Calu3 (cell line): ENCODE measurements around the gene KCNJ10. TPM values are rescaled to one million over a fixed set of nuclear protein-coding genes. Genes with fewer than 3 reads are reported as not detected.
"Not testable (repeated sequence)": the region's sequence is repeated elsewhere in the genome, so short reads cannot be mapped to it uniquely, and the experiment has no call there.

Experiments used
- BruUV-seq: library from RNA; stranded (reverse); fragments of 400-500 nt; replicated peaks from 2 replicates; lab custom pipeline; 2021; lab: Mats Ljungman, UMichigan
- CTCF ChIA-PET: fragments of 300-600 bp; sonication (Branson Sonifier 250); formaldehyde crosslinking; loops from one replicate; lab custom pipeline; 2022; ENCODE audit warnings: antibody characterized with exemption; lab: Charles Lee
- DNase-seq: peaks from one replicate; pipeline ENCODE4 v3.0.0; 2022
- H3K27ac Mint-ChIP-seq: one replicate; pipeline ENCODE4 v1.8.0; 2022; ENCODE audit warnings: mixed read lengths; ENCODE audit not compliant: unreplicated experiment
- H3K27me3 Mint-ChIP-seq: one replicate; pipeline ENCODE4 v1.8.0; 2022; ENCODE audit warnings: mixed read lengths; ENCODE audit not compliant: unreplicated experiment
- H3K36me3 Mint-ChIP-seq: one replicate; pipeline ENCODE4 v1.8.0; 2022; ENCODE audit warnings: mild to moderate bottlenecking, moderate library complexity, mixed read lengths; ENCODE audit not compliant: insufficient read depth, unreplicated experiment
- H3K4me1 Mint-ChIP-seq: one replicate; pipeline ENCODE4 v1.8.0; 2022; ENCODE audit warnings: mild to moderate bottlenecking, low read depth, mixed read lengths; ENCODE audit not compliant: unreplicated experiment
- H3K4me3 Mint-ChIP-seq: one replicate; pipeline ENCODE4 v1.8.0; 2022; ENCODE audit warnings: mild to moderate bottlenecking, low read depth, moderate library complexity, mixed read lengths; ENCODE audit not compliant: unreplicated experiment
- H3K9me3 Mint-ChIP-seq: one replicate; pipeline ENCODE4 v1.8.0; 2022; ENCODE audit warnings: low read depth, mixed read lengths; ENCODE audit not compliant: unreplicated experiment
- CTCF ChIP-seq: fragments of 200-600 bp; IDR thresholded peaks from one replicate; pipeline ENCODE4 v1.8.0; 2022; ENCODE audit warnings: antibody characterized with exemption; ENCODE audit not compliant: unreplicated experiment
- intact Hi-C: fragments of 100-400 bp; cut with micrococcal nuclease; formaldehyde crosslinking; loops from one replicate; pipeline ENCODE4 v1.10.0; 2022; ENCODE audit not compliant: unreplicated experiment
- total RNA-seq: library from RNA; stranded (reverse); gene quantifications from 2 replicates; pipeline ENCODE4 v1.2.3, GENCODE V29; 2022

Gene KCNJ10
- total RNA-seq, 1 experiment from 2014 or later: not detected

GRCh38 chr1:160112357-160112756, 42.4 kb upstream of the KCNJ10 start:
- no TSS peak for BruUV-seq
- intact Hi-C loops: no loop called here
- peaks cover 12% of the 10 kb centered on the region for H3K4me1 Mint-ChIP-seq
- H3K4me3 Mint-ChIP-seq: no peak overlapping the region
- CTCF ChIA-PET: interaction anchor here (0.5 to 0.7 kb wide), 2 partner anchors 231 to 956 kb away, joined by 4 to 8 read pairs; no protein-coding TSS in a partner anchor
- DNase-seq: no peak
- H3K27me3 Mint-ChIP-seq: peaks cover 75% of the 10 kb centered on the region
- TF ChIP-seq CTCF: no peak
- H3K36me3 Mint-ChIP-seq: no peaks in the 10 kb centered on the region
- no peaks in the 10 kb centered on the region for H3K9me3 Mint-ChIP-seq
- H3K27ac Mint-ChIP-seq: no peak overlapping the region

GRCh38 chr1:160111462-160111861, 41.5 kb upstream of the KCNJ10 start:
- CTCF ChIA-PET, H3K9me3 Mint-ChIP-seq, DNase-seq, intact Hi-C loops, H3K4me3 Mint-ChIP-seq, H3K36me3 Mint-ChIP-seq, H3K27ac Mint-ChIP-seq, BruUV-seq: not testable (repeated sequence)
- Mint-ChIP-seq H3K27me3 (peaks cover 75% of the 10 kb centered on the region), H3K4me1 (peaks cover 12% of the 10 kb centered on the region)

- no peak for DNase-seq
- TF ChIP-seq CTCF: no peak
- intact Hi-C loops: loop anchor here (10.0 kb wide), 1 partner anchor 305 kb away; no protein-coding TSS in a partner anchor
- BruUV-seq: no TSS peak
- Mint-ChIP-seq H3K4me1 (peaks cover 12% of the 10 kb centered on the region), H3K36me3 (no peaks in the 10 kb centered on the region), H3K27ac (no peak overlapping the region), H3K9me3 (no peaks in the 10 kb centered on the region), H3K4me3 (no peak overlapping the region), H3K27me3 (peaks cover 69% of the 10 kb centered on the region)
- CTCF ChIA-PET: interaction anchor here (0.7 kb wide), 1 partner anchor 110 kb away, joined by 4 read pairs; no protein-coding TSS in a partner anchor
Observed at GRCh38 chr1:160109686-160110085, 39.7 kb upstream of the KCNJ10 start.

GRCh38 chr1:160108888-160109662, 39.1 kb upstream of the KCNJ10 start:
- Mint-ChIP-seq H3K4me3 (no peak overlapping the region), H3K36me3 (no peaks in the 10 kb centered on the region), H3K27me3 (peaks cover 69% of the 10 kb centered on the region), H3K27ac (peak overlapping the region; percentile 63), H3K9me3 (no peaks in the 10 kb centered on the region), H3K4me1 (peaks cover 12% of the 10 kb centered on the region)
- peak; percentile 57 for TF ChIP-seq CTCF
- DNase-seq: peak; percentile 47
- CTCF ChIA-PET: interaction anchor here (0.7 kb wide), 1 partner anchor 110 kb away, joined by 4 read pairs; no protein-coding TSS in a partner anchor
- intact Hi-C loops: loop anchor here (10.0 kb wide), 1 partner anchor 306 kb away; no protein-coding TSS in a partner anchor
- BruUV-seq: no TSS peak
